Measurements from ENCODE around the gene TYR. TPM values are rescaled to one million over a fixed set of nuclear protein-coding genes. Genes with fewer than 3 reads are reported as not detected.

The TYR gene
- not detected for total RNA-seq
- not detected for total RNA-seq (2013)

DNA sequence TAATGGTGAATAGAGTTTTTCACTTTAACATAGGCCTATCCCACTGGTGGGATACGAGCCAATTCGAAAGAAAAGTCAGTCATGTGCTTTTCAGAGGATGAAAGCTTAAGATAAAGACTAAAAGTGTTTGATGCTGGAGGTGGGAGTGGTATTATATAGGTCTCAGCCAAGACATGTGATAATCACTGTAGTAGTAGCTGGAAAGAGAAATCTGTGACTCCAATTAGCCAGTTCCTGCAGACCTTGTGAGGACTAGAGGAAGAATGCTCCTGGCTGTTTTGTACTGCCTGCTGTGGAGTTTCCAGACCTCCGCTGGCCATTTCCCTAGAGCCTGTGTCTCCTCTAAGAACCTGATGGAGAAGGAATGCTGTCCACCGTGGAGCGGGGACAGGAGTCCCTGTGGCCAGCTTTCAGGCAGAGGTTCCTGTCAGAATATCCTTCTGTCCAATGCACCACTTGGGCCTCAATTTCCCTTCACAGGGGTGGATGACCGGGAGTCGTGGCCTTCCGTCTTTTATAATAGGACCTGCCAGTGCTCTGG is at the start of gene TYR:
TYR (plus strand) TSS at position 185 of the 541 bp plus-strand sequence; CDS start at position 264, 79 bp downstream.
- Histone ChIP-seq H3K27ac (ENCODE audit: low read length) (no peak within 1 kb of the TSS), H3K27me3 (ENCODE audit: control insufficient read depth, insufficient read depth, low read length) (no peaks in the 10 kb centered on the region), H3K9me3 (ENCODE audit: control insufficient read depth, insufficient read depth, low read length) (no peaks in the 10 kb centered on the region), H3K4me1 (ENCODE audit: control insufficient read depth, insufficient read depth, low read length) (no peaks in the 10 kb centered on the region), H3K4me3 (ENCODE audit: low read length) (no peak within 1 kb of the TSS), H3K36me3 (ENCODE audit: control insufficient read depth, insufficient read depth, low read length) (no peaks in the 10 kb centered on the region)
- Mint-ChIP-seq H3K36me3 (no peaks in the 10 kb centered on the region), H3K27ac (no peak within 1 kb of the TSS), H3K9me3 (peaks cover 9 to 13% of the 10 kb centered on the region in 2 donors), H3K4me3 (no peak within 1 kb of the TSS), H3K4me1 (no peaks in the 10 kb centered on the region), H3K27me3 (ENCODE audit: low read depth in 2 of 2) (no peaks in the 10 kb centered on the region)
- TF ChIP-seq CTCF (IDR thresholded peaks at IDR 0.05): no peak
- DNase-seq (no peak), ATAC-seq (no peak)
- WGBS (ENCODE audit: insufficient coverage): 82% methylated on average over 8 of the region's 8 CpGs
- intact Hi-C loops (cut with micrococcal nuclease): no loop called here

- Mint-ChIP-seq H3K4me1 (no peaks in the 10 kb centered on the region), H3K36me3 (no peaks in the 10 kb centered on the region), H3K4me3 (no peak overlapping the region), H3K27ac (no peak overlapping the region), H3K27me3 (ENCODE audit: low read depth in 2 of 2) (no peaks in the 10 kb centered on the region), H3K9me3 (peaks cover 7 to 8% of the 10 kb centered on the region in 2 donors)
- no peak for DNase-seq
- Histone ChIP-seq H3K9me3 (ENCODE audit: control insufficient read depth, insufficient read depth, low read length) (no peaks in the 10 kb centered on the region), H3K4me3 (ENCODE audit: low read length) (no peak overlapping the region), H3K4me1 (ENCODE audit: control insufficient read depth, insufficient read depth, low read length) (no peaks in the 10 kb centered on the region), H3K27ac (ENCODE audit: low read length) (no peak overlapping the region), H3K27me3 (ENCODE audit: control insufficient read depth, insufficient read depth, low read length) (no peaks in the 10 kb centered on the region), H3K36me3 (ENCODE audit: control insufficient read depth, insufficient read depth, low read length) (no peaks in the 10 kb centered on the region)
- TF ChIP-seq CTCF (IDR thresholded peaks at IDR 0.05): no peak
- ATAC-seq: no peak
- intact Hi-C loops (cut with micrococcal nuclease): no loop called here
Observed at GRCh38 chr11:89136606-89137005, 41.1 kb upstream of the TYR start.

DNA sequence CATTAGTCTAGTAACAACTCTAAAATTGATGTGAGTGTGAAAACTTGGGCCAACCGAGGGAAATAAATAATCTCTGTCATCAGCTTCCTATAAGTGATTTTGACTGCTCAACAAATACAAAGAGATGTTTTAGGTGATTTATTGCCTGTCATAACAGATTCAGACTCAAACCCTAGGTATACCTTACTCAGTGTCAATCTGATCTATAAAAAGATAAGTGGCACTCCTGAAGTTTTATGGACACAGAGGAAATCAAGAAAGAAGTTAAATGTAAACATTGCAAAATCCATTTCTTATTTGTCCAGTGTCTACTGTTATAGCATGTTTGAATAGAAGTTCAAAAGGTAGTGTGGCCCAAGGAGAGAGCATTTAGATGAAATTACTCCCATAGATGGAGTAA is 30.4 kb upstream of the TYR start:
- no peak overlapping the region for H3K4me3 ChIP-seq (ENCODE audit: low read length)
- no peaks in the 10 kb centered on the region for H3K9me3 ChIP-seq (ENCODE audit: control insufficient read depth, insufficient read depth, low read length)
- H3K27ac ChIP-seq (ENCODE audit: low read length): no peak overlapping the region
- no peak overlapping the region for H3K27ac Mint-ChIP-seq
- DNase-seq: no peak
- no peaks in the 10 kb centered on the region for H3K4me1 Mint-ChIP-seq
- H3K27me3 Mint-ChIP-seq (ENCODE audit: low read depth in 2 of 2): no peaks in the 10 kb centered on the region
- ATAC-seq: no peak
- no peak overlapping the region for H3K4me3 Mint-ChIP-seq
- no peaks in the 10 kb centered on the region for H3K36me3 Mint-ChIP-seq
- H3K36me3 ChIP-seq (ENCODE audit: control insufficient read depth, insufficient read depth, low read length): no peaks in the 10 kb centered on the region
- intact Hi-C loops (cut with micrococcal nuclease): no loop called here
- H3K4me1 ChIP-seq (ENCODE audit: control insufficient read depth, insufficient read depth, low read length): no peaks in the 10 kb centered on the region
- WGBS (ENCODE audit: insufficient coverage): no CpG with 5 or more reads among the region's 1 CpG
- no peaks in the 10 kb centered on the region for H3K27me3 ChIP-seq (ENCODE audit: control insufficient read depth, insufficient read depth, low read length)
- TF ChIP-seq CTCF (IDR thresholded peaks at IDR 0.05): no peak
- H3K9me3 Mint-ChIP-seq: peaks cover 8 to 10% of the 10 kb centered on the region in 2 donors

GRCh38 chr11:89159974-89160373 is 17.7 kb upstream of the TYR start:
- DNase-seq: no peak
- Histone ChIP-seq H3K4me1 (ENCODE audit: control insufficient read depth, insufficient read depth, low read length) (no peaks in the 10 kb centered on the region), H3K27me3 (ENCODE audit: control insufficient read depth, insufficient read depth, low read length) (no peaks in the 10 kb centered on the region), H3K27ac (ENCODE audit: low read length) (no peak overlapping the region), H3K36me3 (ENCODE audit: control insufficient read depth, insufficient read depth, low read length) (no peaks in the 10 kb centered on the region), H3K9me3 (ENCODE audit: control insufficient read depth, insufficient read depth, low read length) (no peaks in the 10 kb centered on the region), H3K4me3 (ENCODE audit: low read length) (no peak overlapping the region)
- H3K4me1 Mint-ChIP-seq: no peaks in the 10 kb centered on the region
- no peak overlapping the region for H3K27ac Mint-ChIP-seq
- ATAC-seq: no peak
- peaks cover 2% of the 10 kb centered on the region in 2 donors for H3K9me3 Mint-ChIP-seq
- H3K36me3 Mint-ChIP-seq: no peaks in the 10 kb centered on the region
- H3K27me3 Mint-ChIP-seq (ENCODE audit: low read depth in 2 of 2): no peaks in the 10 kb centered on the region
- TF ChIP-seq CTCF (IDR thresholded peaks at IDR 0.05): no peak
- 91% methylated on average over 2 of the region's 4 CpGs for WGBS (ENCODE audit: insufficient coverage)
- intact Hi-C loops (cut with micrococcal nuclease): no loop called here
- no peak overlapping the region for H3K4me3 Mint-ChIP-seq

Measured in natural killer cell (primary cell).